T1000 (cell line): ENCODE measurements around the gene PRSS2.
A peak's percentile ranks its signal among the peaks of the same experiment; 100 is the strongest.
"Not testable (repeated sequence)": the region's sequence is repeated elsewhere in the genome, so short reads cannot be mapped to it uniquely, and the experiment has no call there.

Source experiments
- DNase-seq: peaks from one replicate; lab custom pipeline; 2025; ENCODE audit warnings: mixed read lengths; lab: John Stamatoyannopoulos, UW

PRSS2 gene

DNA sequence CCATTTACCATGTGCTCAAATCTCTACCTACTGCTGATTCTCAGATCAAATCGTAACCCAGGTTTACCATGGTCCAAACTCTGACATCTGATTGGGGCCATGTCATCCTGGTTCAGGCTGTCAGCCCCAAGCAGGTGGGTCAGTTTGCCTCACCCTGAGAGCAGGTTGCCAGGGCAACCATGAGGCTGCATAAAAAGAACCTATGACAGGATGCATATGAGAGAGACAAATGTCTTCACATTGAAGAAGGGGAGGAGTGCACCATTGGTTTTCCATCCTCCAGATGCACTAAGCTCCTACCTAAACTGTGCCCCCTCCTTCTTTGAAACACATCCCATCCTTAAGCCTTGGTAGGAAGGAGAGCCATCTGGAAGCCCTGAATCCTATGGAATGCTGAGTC lies 11.3 kb upstream of the PRSS2 start:
- DNase-seq: no peak

- DNase-seq: no peak
Observed at GRCh38 chr7:142760071-142760642, 10.6 kb upstream of the PRSS2 start.

GRCh38 chr7:142761606-142762005 lies 9.2 kb upstream of the PRSS2 start:
- DNase-seq: not testable (repeated sequence)

DNA sequence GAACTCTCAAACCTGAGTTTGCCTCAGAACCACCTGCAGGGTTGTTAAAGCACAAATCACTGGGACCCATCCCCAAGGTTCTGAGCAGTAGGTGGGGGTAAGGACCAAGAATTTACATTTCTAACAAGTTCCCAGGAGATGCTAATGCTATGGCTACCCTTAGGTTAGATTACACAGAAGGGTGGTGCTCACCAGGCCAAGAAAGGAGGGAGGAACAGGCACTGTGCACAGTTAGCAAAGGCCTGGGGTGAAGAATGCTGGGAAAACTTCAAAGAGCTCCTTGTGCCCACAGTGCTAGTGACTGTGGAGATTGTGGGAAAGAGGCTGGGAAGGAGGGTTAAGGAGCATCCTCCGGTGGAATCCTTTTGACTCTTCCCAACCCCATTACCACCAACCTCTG lies 8.7 kb upstream of the PRSS2 start:
- no peak for DNase-seq

DNA sequence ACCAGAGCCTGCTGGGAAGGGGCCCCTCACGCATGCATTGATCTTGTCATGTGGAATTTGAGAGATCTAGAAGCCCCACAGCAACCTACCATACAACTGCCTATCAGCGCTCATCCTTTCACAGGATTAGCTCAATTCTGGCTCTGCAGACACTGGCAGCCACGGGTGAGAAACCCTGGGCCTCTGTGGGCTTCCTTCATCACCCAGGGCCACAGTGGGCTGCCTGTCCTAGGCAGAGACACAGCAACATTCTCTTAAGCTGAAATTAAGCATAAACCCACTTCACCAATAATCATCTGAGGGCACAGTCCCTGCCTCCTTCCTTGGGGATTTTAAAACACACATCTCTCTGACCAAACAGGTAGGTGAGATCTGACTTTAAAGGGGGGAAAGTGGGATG lies 3.3 kb upstream of the PRSS2 start:
- DNase-seq: no peak

- DNase-seq: no peak
Observed at GRCh38 chr7:142767861-142768260, 2.9 kb upstream of the PRSS2 start.

- DNase-seq: not testable (repeated sequence)
Observed at GRCh38 chr7:142768885-142769284, 1.9 kb upstream of the PRSS2 start.

DNA sequence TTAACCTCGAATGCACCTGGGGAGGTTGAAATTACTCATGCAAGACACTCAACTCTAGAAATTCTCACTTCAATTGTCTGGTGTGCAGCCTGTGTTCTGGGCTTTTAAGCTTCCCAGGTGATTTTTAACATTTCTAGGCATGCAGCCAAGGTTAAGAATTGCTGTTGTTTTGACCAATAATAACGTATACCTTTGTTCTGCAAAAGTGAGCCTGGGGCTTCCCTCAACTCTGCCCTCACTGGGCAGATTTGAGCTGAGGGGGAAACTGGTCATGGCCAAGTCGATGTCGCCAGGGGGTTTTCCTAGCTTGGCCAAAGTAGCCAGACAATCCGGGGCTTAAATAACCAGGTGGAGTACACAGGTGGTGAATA lies 568 bp downstream of the PRSS2 start:
- DNase-seq: no peak

GRCh38 chr7:142772051-142772450 lies 1.3 kb downstream of the PRSS2 start:
- DNase-seq: no peak

DNA sequence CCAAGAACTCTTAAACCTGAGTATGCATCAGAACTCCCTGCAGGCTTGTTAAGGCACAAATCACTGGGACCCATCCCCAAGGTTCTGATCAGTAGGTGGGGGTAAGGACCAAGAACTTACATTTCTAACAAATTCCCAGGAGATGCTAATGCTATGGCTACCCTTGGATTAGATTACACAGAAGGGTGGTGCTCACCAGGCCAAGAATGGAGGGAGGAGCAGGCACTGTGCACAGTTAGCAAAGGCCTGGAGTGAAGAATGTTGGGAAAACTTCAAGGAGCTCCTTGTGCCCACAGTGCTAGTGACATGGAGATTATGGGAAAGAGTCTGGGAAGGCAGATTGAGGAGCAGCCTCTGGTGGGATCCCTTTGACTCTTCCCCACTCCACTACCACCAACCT lies 1.9 kb downstream of the PRSS2 start:
- no peak for DNase-seq

GRCh38 chr7:142773230-142773629 lies 2.5 kb downstream of the PRSS2 start:
- DNase-seq: no peak

- DNase-seq: no peak
Observed at GRCh38 chr7:142773937-142774744, 3.4 kb downstream of the PRSS2 start.

DNA sequence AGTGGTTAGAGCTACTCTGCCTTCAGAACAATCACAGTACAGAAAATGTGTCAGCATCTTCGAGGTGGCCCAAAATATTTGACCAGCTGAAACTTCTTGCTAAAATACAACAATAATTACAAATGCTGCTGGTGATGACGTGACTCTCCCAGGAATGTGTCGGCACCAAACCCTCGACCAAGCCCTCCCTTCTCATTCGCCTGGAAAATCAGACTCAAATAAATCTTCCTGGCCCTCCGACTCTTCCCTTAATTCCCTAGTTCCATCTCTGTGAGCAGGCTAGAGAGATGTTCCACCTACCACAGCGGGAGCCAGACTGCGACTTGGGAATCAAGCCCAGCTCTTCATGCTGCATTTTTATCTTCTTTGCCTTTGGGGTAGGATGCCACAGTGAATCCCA lies 4.1 kb downstream of the PRSS2 start:
- no peak for DNase-seq

- DNase-seq: not testable (repeated sequence)
Observed at GRCh38 chr7:142775351-142776115, 4.8 kb downstream of the PRSS2 start.

DNA sequence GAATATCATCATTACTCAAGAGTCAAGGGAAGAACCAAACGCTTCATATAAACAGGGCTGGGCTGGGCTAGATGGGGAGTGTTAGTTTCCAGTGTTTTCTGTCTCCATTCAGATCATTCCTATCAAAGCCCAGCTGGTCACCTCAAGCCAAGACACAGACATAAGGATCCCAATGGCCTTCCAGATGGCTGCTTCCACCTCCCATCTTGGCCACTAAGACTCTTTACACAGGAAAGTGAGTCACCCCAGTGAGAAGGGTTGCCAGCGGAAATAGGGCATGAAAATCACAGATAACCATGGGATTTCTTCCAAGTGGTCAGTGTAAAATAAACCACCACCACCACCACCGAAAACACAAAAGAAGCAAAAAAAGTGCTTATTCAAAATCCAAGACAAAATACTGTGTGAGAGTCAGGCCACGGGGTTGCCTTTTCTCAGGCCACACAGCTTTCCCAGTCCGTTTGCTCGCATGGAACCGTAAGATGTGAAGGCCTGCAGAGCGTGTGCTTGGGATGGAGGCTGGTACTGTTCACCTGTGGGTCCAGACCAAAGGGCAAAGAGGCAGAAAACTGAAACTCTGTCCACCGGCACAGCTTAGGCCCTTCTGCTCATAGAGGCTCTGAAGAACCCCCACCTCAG lies 5.6 kb downstream of the PRSS2 start:
- no peak for DNase-seq

- DNase-seq: not testable (repeated sequence)
Observed at GRCh38 chr7:142776845-142777225, 6.1 kb downstream of the PRSS2 start.

- DNase-seq: no peak
Observed at GRCh38 chr7:142777318-142777717, 6.5 kb downstream of the PRSS2 start.

DNA sequence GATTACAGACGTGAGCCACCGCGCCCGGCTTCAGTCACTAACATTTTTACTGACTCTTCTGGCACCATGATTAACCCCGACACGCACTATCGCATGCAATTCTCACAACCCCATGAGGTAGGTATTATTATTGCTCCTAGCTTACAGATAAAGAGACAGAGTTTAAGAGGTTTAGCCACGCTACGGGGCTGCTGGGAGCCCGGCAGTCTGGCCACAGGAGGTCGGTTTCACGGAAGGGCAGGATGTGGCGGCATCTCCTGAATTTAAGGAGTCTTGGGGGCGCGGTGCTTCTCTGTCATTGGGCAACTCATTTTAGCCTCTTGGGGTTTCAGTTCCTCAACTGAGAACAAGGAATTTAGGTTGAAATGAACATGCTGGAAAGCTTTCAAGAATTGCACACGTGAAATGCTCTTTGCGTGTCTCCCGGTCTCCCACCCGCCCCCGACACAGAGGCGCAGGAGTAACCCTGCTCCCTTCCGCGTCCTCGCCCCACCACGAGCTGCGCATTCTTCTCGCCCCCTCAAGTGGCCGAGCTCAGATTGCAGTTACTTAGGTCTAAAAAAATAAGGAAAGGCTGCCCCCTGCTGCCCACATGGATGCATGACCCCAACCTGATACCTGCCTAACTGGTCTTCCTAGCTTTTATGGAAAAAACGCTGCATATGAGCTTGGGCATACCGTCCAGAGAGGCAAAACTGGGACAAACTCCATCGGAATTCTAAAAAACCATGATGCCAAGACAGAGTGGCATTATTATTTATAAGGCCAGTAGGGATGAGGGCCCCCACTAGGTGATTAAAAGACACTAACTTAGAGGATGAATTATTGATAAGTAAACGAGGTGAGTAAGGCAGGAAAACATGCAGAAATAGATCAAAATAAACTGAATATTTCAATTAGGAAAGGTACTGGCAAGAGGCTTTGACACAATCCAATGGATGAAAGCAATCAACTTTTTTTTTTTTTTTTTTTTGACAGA lies 12.4 kb downstream of the PRSS2 start:
- DNase-seq: peak; percentile 76

DNA sequence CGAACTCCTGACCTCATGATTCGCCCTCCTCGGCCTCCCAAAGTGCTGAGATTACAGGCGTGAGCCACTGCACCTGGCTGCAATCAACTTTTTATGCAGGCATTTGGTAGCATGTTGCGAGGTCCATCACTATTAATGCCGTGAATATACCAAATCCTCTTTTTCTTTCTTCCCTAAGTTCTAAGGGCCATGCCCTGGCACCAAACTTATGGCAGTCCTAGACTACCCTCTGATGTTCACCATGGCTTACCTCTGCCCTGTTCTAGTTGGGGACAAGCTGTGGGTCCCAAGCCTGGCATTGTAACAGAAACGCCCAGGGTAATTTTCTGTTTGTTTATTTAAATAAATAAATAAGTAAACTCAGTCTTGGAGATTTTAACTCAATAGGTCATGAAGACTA lies 13.3 kb downstream of the PRSS2 start:
- no peak for DNase-seq

DNA sequence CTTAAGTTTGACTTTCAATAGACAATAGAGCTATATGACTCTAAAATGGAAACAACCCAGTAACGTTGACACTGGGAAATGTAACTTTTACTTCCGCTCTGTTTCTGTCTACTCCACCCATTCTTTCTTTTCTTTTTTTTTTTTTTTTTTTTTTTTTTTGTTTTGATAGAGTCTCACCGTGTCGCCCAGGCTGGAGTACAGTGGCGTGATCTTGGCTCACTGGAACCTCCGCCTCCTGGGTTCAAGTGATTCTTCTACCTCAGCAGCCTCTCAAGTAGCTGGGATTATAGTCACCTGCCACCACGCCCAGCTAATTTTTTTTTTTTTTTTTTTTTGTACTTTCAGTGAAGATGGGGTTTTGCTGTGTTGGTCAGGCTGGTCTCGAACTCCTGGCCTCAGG lies 13.9 kb downstream of the PRSS2 start:
- no peak for DNase-seq

DNA sequence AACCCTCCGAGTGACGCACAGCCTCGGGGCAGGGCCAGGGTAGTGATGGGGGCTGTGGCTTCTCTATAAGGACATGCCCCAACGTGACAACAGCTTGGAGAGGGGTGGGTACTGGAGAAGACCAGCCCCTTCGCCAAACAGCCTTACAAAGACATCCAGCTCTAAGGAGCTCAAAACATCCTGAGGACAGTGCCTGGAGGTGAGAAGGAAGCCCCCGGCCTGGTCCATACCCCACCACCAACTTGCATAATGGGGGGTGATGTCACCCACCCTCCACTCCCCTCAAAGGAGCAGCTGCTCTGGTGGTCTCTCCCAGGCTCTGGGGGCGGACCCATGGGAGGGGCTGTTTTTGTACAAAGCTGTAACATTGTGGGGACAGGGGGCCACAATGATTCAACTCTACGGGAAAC lies 15.1 kb downstream of the PRSS2 start:
- DNase-seq: no peak
